HG02938 (cell line): ENCODE measurements around the gene TRIM50.
"Not testable (repeated sequence)": the region's sequence is repeated elsewhere in the genome, so short reads cannot be mapped to it uniquely, and the experiment has no call there.

Experiments
- ATAC-seq: cut with Tn5 transposase; IDR thresholded peaks from one replicate; pipeline ENCODE4 v1.9.1; 2021; ENCODE audit warnings: mild to moderate bottlenecking, moderate library complexity; ENCODE audit not compliant: unreplicated experiment

TRIM50 gene

GRCh38 chr7:73327922-73328321 is at the start of gene TRIM50, which contains the start of gene FKBP6:
TSS of gene TRIM50 (minus strand) at chr7:73328082. CDS start at chr7:73324787, 3,295 bp downstream.
TSS of gene FKBP6 (plus strand) at chr7:73328161. CDS start at chr7:73328429, 268 bp downstream.
- not testable (repeated sequence) for ATAC-seq

GRCh38 chr7:73376671-73377412 is 49.0 kb upstream of the TRIM50 start:
- ATAC-seq: no peak

- ATAC-seq: not testable (repeated sequence)
These were observed 48.4 kb upstream of the TRIM50 start for GRCh38 chr7:73376262-73376661.

GRCh38 chr7:73373741-73374140 is 45.9 kb upstream of the TRIM50 start:
- no peak for ATAC-seq

GRCh38 chr7:73369622-73370021 is 41.7 kb upstream of the TRIM50 start:
- ATAC-seq: no peak

- ATAC-seq: no peak
These were observed 41.1 kb upstream of the TRIM50 start for GRCh38 chr7:73369009-73369408.

- no peak for ATAC-seq
These were observed 39.1 kb upstream of the TRIM50 start for GRCh38 chr7:73366990-73367389.

- no peak for ATAC-seq
These were observed 38.2 kb upstream of the TRIM50 start for GRCh38 chr7:73366127-73366526.

- no peak for ATAC-seq
These were observed 36.3 kb upstream of the TRIM50 start for GRCh38 chr7:73364006-73364728.

GRCh38 chr7:73363225-73364005 is 35.5 kb upstream of the TRIM50 start:
- no peak for ATAC-seq

- ATAC-seq: not testable (repeated sequence)
These were observed 32.7 kb upstream of the TRIM50 start for GRCh38 chr7:73360590-73360989.

- no peak for ATAC-seq
These were observed 32.0 kb upstream of the TRIM50 start for GRCh38 chr7:73359746-73360375.

- ATAC-seq: no peak
These were observed 31.4 kb upstream of the TRIM50 start for GRCh38 chr7:73359306-73359705.

GRCh38 chr7:73358590-73359275 is 30.9 kb upstream of the TRIM50 start:
- ATAC-seq: no peak

GRCh38 chr7:73356159-73356558 is 28.3 kb upstream of the TRIM50 start:
- no peak for ATAC-seq

- ATAC-seq: no peak
These were observed 26.9 kb upstream of the TRIM50 start for GRCh38 chr7:73354821-73355220.

- ATAC-seq: no peak
These were observed 26.3 kb upstream of the TRIM50 start for GRCh38 chr7:73354196-73354595.

- no peak for ATAC-seq
These were observed 25.4 kb upstream of the TRIM50 start for GRCh38 chr7:73353243-73353642.

GRCh38 chr7:73352784-73353183 is 24.9 kb upstream of the TRIM50 start:
- ATAC-seq: no peak

GRCh38 chr7:73351447-73352167 is 23.7 kb upstream of the TRIM50 start:
- no peak for ATAC-seq
